HEK293 (cell line): ENCODE results near the gene CIRBP.

Experiments used
- KLF10 ChIP-seq: fragments of 450-650 bp; IDR thresholded peaks from 2 replicates; pipeline ENCODE4 v1.5.1; 2018; ENCODE audit warnings: missing biosample characterization, mild to moderate bottlenecking, missing genetic modification characterization
- KLF7 ChIP-seq: fragments of 450-650 bp; formaldehyde crosslinking; IDR thresholded peaks from 2 replicates; pipeline ENCODE4 v1.5.1; 2016; ENCODE audit warnings: missing biosample characterization, missing genetic modification characterization, borderline replicate concordance
- PRDM2 ChIP-seq: fragments of 450-650 bp; formaldehyde crosslinking; IDR thresholded peaks from 2 replicates; pipeline ENCODE4 v1.5.1; 2016; ENCODE audit warnings: missing biosample characterization, missing genetic modification characterization, borderline replicate concordance
- RBAK ChIP-seq: fragments of 450-650 bp; formaldehyde crosslinking; IDR thresholded peaks from 2 replicates; pipeline ENCODE4 v1.5.1; 2016; ENCODE audit warnings: missing biosample characterization, missing genetic modification characterization
- REST ChIP-seq: fragments of 450-650 bp; formaldehyde crosslinking; IDR thresholded peaks from 2 replicates; pipeline ENCODE4 v1.5.1; 2016; ENCODE audit warnings: missing biosample characterization, missing genetic modification characterization
- TSHZ1 ChIP-seq: fragments of 450-650 bp; formaldehyde crosslinking; IDR thresholded peaks from 2 replicates; pipeline ENCODE4 v1.5.1; 2016; ENCODE audit warnings: missing biosample characterization, missing genetic modification characterization, borderline replicate concordance
- WT1 ChIP-seq: fragments of 450-650 bp; formaldehyde crosslinking; IDR thresholded peaks from 2 replicates; pipeline ENCODE4 v1.5.1; 2016; ENCODE audit warnings: missing biosample characterization, missing genetic modification characterization
- ZIC2 ChIP-seq: fragments of 450-650 bp; formaldehyde crosslinking; IDR thresholded peaks from 2 replicates; pipeline ENCODE4 v1.5.1; 2016; ENCODE audit warnings: missing biosample characterization, missing genetic modification characterization
- ZNF148 ChIP-seq: fragments of 450-650 bp; formaldehyde crosslinking; IDR thresholded peaks from 2 replicates; pipeline ENCODE4 v1.5.0; 2017; ENCODE audit warnings: missing biosample characterization, missing genetic modification characterization, borderline replicate concordance
- ZNF214 ChIP-seq: fragments of 450-650 bp; formaldehyde crosslinking; IDR thresholded peaks from 2 replicates; pipeline ENCODE4 v1.5.1; 2017; ENCODE audit warnings: missing biosample characterization, mild to moderate bottlenecking, missing genetic modification characterization, borderline replicate concordance
- ZNF280D ChIP-seq: fragments of 450-650 bp; formaldehyde crosslinking; IDR thresholded peaks from 2 replicates; pipeline ENCODE4 v1.5.1; 2016; ENCODE audit warnings: missing biosample characterization, missing genetic modification characterization
- ZNF404 ChIP-seq: fragments of 450-650 bp; formaldehyde crosslinking; IDR thresholded peaks from 2 replicates; pipeline ENCODE4 v1.5.1; 2017; ENCODE audit warnings: missing biosample characterization, missing genetic modification characterization
- ZNF488 ChIP-seq: fragments of 450-650 bp; formaldehyde crosslinking; IDR thresholded peaks from 2 replicates; pipeline ENCODE4 v1.5.1; 2016; ENCODE audit warnings: missing biosample characterization, missing genetic modification characterization
- ZNF530 ChIP-seq: fragments of 450-650 bp; formaldehyde crosslinking; IDR thresholded peaks from 2 replicates; pipeline ENCODE4 v1.5.1; 2016; ENCODE audit warnings: low read depth, missing biosample characterization, missing genetic modification characterization
- ZNF558 ChIP-seq: fragments of 450-650 bp; formaldehyde crosslinking; IDR thresholded peaks from 2 replicates; pipeline ENCODE4 v1.5.1; 2016; ENCODE audit warnings: missing biosample characterization, missing genetic modification characterization
- ZNF560 ChIP-seq: fragments of 450-650 bp; formaldehyde crosslinking; IDR thresholded peaks from 2 replicates; pipeline ENCODE4 v1.5.1; 2017; ENCODE audit warnings: missing biosample characterization, missing genetic modification characterization, borderline replicate concordance
- ZNF747 ChIP-seq: fragments of 450-650 bp; formaldehyde crosslinking; IDR thresholded peaks from 2 replicates; pipeline ENCODE4 v1.5.1; 2016; ENCODE audit warnings: missing biosample characterization, missing genetic modification characterization

CIRBP gene

GRCh38 chr19:1269478-1270212 is 513 bp downstream of the CIRBP start (continued):
- TF ChIP-seq ZNF280D (tag by site-specific recombination), result no peak
- TF ChIP-seq ZIC2 (tag by site-specific recombination), result no peak
- TF ChIP-seq KLF7, result peak; percentile 41; the same call in 1 of the 2 replicates
- no peak; the same call in 1 of the 2 replicates for TF ChIP-seq KLF10 (tag by site-specific recombination)
- no peak for TF ChIP-seq ZNF404 (tag by site-specific recombination)
- no peak for TF ChIP-seq TSHZ1 (tag by site-specific recombination)
- TF ChIP-seq ZNF214 (tag by site-specific recombination), result no peak
- TF ChIP-seq RBAK (tag by site-specific recombination), result no peak
- no peak for TF ChIP-seq ZNF530
- 0 out of 2 replicates have a peak, but pooled peaks have one; percentile 49 for TF ChIP-seq PRDM2
- TF ChIP-seq WT1 (tag by site-specific recombination), result peak; percentile 52; the same call in 1 of the 2 replicates
- TF ChIP-seq ZNF488 (tag by site-specific recombination), result no peak
- TF ChIP-seq ZNF747 (tag by site-specific recombination), result no peak; the same call in 1 of the 2 replicates
- TF ChIP-seq REST, result no peak
- no peak for TF ChIP-seq ZNF558 (tag by site-specific recombination)
- no peak for TF ChIP-seq ZNF148 (tag by site-specific recombination)
- TF ChIP-seq ZNF560 (tag by site-specific recombination), result no peak
